HG02623 (cell line): ENCODE results near the gene TRIM5.

Experiments
- ATAC-seq: cut with Tn5 transposase; IDR thresholded peaks from one replicate; pipeline ENCODE4 v1.9.1; 2021; ENCODE audit warnings: moderate library complexity; ENCODE audit not compliant: unreplicated experiment

Gene TRIM5

DNA sequence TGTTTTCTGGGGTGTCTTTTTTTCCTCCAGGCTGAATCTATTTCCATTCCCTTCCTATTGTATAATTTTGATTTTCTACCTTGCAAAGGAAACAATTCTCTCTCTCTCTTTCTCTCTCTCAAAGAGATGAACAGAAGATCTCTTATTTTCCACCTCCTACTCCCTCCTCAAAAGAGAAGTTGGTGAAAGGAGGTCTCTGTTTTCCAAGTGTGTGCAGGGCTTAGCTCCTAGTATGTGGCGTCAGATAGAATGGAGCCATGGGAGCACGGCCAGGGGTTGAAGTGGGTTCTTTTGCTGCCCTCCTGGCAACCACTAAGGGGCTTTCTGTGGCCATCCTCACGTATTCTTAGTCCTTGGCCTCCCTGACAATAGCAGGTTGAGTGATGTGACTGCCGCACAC, 59.6 kb downstream of the TRIM5 start:
- ATAC-seq = no peak

GRCh38 chr11:5624489-5625279, 60.2 kb downstream of the TRIM5 start, which contains the start of gene TRIM34:
TRIM34 (plus strand) TSS chr11:5625001; CDS start chr11:5632332, 7,331 bp downstream.
- ATAC-seq = peak; percentile 96

GRCh38 chr11:5622802-5623201, 62.1 kb downstream of the TRIM5 start:
- no peak for ATAC-seq

DNA sequence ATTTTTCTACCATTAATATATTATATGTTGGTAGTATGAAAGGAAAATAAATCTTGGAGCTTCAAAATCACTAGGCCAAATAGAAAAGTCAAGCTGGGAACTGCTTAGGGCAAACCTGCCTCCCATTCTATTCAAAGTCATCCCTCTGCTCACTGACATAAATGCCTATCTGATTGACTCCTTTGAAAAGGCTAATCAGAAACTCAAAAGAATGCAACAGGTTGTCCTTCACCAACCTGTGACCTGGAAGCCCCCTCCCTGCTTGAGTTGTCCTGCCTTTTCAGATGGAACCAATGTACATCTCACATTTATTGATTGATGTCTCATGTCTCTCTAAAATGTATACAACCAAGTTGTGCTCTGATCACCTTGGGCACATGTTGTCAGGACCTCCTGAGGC, 63.3 kb downstream of the TRIM5 start:
- no peak for ATAC-seq

DNA sequence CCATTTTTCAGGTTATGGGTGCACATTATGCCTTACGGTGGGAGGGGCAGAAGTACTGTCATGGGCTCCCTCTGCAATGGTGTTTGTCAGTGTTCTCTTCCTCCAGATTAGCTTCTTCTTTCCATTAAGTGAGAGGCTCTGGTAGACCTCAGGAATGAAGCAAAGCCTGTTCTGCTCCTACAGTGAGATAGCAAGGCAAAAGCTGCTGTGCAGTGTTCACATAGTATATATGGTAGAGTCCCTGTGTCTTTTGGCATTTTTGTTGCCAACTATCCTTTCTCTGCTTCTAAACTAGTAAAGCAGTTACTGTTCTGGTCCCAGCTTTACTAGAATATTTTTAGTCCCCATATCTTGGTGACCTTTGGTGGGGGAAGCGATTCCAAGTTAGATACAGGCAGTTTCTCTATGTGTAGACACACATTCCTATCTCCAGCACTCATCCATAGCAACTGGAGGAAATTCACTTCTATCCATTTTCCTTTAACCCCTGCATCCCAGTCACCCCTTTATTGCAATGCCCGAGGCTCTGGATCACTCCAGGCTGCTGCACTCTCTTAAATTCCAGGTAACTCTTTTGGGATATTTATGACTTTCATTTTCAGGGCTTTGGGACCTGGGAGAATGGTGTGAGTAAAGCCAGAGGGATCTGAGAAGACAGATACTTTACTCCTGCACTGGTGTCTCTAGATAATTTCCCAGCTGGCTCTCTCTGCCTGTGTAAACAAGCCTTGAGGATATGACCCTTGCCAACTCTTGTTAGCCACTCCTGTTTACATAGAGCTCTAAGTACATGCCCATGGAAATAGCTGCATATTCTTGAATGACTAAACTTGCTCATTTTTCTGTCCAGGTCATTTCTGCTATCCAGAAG, 64.0 kb downstream of the TRIM5 start:
- ATAC-seq = no peak

DNA sequence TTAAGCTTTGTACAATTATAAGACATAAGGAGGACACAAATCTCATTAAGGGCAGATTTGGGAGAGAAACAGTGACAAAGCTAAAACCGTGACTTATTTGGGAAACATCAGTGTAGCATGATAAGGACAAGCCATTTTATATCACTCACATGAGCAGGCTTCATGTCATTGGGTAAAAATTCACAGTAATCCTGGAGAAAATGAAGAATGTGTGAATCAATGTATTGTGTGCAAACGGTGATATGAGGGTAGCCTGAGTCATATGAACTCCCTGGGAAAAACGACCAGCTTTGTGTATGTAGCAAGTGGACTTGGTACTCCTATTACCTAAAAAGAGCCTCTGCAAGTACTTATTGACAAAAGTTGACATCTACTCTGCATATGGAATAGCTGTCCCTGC, 66.1 kb downstream of the TRIM5 start:
- ATAC-seq = no peak
